ENCODE measurements around the gene ZNF845. TPM values are rescaled to one million over a fixed set of nuclear protein-coding genes. Genes with fewer than 3 reads are reported as not detected.
"Not testable (repeated sequence)": the region's sequence is repeated elsewhere in the genome, so short reads cannot be mapped to it uniquely, and the experiment has no call there.

ZNF845 gene
- total RNA-seq = 1 to 10 TPM; 3.4 to 6.9 (median 5.2) TPM

DNA sequence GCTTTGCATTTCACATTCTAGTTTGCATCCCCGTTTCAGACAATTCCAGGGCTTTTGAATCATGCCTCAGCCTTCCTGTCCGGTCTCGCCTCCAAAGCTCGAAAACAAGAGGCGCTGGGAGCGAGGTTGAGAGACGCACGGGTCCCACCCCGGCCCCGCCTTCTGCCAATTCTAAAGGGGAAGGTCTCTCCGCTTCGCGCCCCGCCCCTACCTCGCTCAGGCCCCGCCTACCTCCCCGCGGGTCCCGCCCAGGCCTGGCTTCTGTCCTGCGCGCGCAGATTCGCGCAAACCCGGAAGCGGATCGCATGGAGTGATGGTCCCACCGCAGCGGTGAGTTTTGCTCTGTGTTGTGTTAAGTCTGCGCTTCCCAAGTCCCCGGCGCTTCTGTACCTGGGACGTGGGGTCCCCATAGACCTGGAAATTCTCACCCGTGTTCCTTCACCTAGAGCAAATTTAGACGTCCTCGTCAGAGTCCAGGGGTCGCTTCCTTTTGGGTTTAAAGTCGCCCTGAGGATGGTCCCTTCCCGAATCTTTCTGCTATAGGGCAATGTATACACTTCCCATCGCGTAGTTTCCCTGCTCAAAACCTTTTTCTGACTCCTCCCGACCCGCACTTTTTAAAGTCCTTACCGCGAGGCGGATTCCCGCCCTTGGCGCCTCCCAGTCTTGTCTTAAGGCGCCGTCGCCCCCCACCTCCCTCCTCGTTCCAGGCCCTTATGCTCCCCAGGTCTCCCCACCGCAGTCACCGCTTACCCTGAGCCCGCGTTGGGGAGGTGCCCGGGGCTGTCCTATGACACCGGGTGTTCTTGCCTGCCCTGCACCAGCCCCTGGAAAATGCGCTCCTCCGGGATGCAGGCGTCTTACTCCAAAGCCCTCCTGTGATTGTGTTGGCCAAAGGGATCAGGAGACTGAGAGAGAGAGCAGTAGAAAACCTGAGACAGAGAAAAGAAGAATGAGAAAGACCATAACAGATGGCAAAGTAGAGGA is at the start of gene ZNF845:
ZNF845 (plus strand) TSS at position 287 of the 987 bp plus-strand sequence. CDS start 7,559 bp downstream, outside the sequence.
- in situ Hi-C loops (cut with MboI; ENCODE audit: low pct_unique_long_range_greater_than_20kb in 2 of 9, low sequenced_read_pairs in 9 of 9, unreplicated experiment in 9 of 9) = no loop called here
- whole genome bisulfite sequencing, 10 experiments = 0 to 25% (median 0%) methylated on average over 1 to 22 of the region's 61 CpGs; no CpG with 5 or more reads in 1 of the 10 experiments

DNA sequence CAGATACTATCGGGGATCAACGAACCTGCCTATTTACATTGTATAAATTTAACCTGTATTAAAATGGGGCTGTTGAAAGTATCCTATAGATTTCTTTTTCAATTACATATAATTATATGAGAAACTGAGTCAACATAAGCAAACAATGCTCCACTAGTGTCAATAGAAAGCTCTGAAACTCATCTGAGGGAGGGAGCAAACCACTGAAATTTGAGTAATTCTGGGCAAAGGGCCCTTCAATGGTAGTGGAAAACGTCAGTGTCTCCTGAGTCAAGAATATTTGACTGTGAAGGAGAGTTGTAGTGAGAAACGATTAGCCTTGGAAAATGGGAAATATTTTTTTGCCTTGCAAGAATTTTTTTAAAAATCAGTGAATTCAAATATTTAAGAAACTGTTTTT is 48.5 kb upstream of the ZNF845 start:
- Histone ChIP-seq H3K27ac (no peak overlapping the region), H3K4me3 (no peak overlapping the region), H3K4me1 (replicated peaks in 1 of 2) (no peaks in the 10 kb centered on the region)
- ATAC-seq (replicated peaks in 6 of 8) = no peak
- WGBS, 10 experiments = 0 to 86% (median 72%) methylated on average over 1 to 4 of the region's 4 CpGs; no CpG with 5 or more reads in 1 of the 10 experiments
- in situ Hi-C loops (cut with MboI; ENCODE audit: low pct_unique_long_range_greater_than_20kb in 2 of 9, low sequenced_read_pairs in 9 of 9, unreplicated experiment in 9 of 9) = no loop called here

More for the DNA sequence above, at the start of gene ZNF845:
- Histone ChIP-seq H3K4me1 (replicated peaks in 1 of 2) (peaks cover 2 to 5% of the 10 kb centered on the region in 2 donors), H3K27ac (peak within 1 kb of the TSS; percentile 59 to 83), H3K4me3 (peak within 1 kb of the TSS; percentile 59 to 82 (median 71))
- ATAC-seq (replicated peaks in 6 of 8) = peak; percentile 94 to 98 (median 95)

DNA sequence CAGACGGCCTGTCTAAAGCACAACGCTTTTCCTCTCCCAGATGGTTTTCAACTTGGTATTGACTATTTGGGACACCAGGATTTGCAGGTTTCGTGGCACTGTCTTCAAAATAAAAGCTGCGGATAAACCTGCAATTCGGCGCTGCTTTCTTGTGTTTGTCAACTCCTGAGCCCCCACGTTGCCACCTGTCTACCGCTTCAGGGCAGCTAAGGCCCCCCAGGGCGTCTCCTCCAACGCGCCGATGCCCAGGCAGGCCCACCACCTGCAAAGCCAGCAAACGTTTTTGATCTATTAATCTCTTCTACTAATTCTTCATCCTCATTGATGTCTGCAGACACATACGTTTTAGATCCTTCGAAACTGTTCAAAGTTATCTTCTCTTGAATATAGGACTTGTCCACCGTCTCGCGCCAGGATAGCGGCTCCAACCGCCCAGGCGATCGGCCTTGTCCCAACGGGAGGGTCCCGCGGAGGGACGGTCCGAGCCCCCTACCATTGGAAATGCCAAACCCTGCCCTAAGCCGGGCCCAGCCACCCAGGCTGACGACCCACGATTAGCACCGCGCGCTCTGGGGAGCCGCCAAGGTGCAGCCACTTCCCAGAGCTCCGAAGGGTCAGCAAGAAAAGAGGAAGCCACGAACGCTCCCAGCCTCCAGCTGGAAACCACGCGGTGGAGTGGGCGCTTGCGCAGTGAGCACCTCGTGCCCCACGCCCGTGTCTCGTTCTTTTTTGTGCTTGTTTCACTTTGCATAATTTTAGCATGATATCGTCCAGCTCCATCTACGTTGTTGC is 42.6 kb upstream of the ZNF845 start:
- Histone ChIP-seq H3K4me3 (no peak overlapping the region), H3K4me1 (replicated peaks in 1 of 2) (no peaks in the 10 kb centered on the region), H3K27ac (no peak overlapping the region)
- ATAC-seq (replicated peaks in 6 of 8) = no peak
- in situ Hi-C loops (cut with MboI; ENCODE audit: low pct_unique_long_range_greater_than_20kb in 2 of 9, low sequenced_read_pairs in 9 of 9, unreplicated experiment in 9 of 9) = no loop called here
- 40 to 90% (median 82%) methylated on average over 2 to 28 of the region's 47 CpGs for WGBS, 10 experiments

DNA sequence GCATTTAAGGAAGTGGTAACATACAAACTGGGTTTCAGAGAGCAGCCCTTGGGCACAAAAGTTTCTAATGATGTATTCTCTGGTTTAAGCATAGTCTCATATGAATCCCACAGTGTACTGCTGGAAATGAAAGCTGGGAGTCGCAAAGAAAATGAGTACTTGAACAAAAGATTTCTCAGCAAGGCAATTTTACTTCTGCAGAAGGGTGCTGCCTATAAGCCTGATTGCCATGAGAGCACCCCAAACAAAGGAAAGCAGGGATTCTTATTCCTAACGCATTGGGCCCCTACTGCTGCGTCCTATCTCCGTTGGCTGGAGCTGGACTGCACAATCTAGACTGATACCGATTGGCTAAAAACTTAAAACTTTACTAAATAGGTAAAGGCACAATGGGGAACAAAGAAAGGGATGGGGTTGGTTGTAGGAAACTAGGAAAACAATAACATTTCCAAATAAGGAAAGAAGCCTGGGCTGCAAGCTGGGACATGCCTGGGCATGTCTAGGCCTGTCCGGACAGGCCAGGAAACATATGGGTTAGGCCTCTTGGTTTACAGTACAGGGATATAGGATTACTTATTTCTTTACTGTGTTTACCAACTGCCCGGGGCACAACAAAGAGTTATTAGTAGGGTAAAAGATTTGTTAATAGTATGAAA is 38.6 kb upstream of the ZNF845 start:
- H3K27ac ChIP-seq = peak overlapping the region in 1 of 2 donors; percentile 44
- H3K4me3 ChIP-seq = no peak overlapping the region
- in situ Hi-C loops (cut with MboI; ENCODE audit: low pct_unique_long_range_greater_than_20kb in 2 of 9, low sequenced_read_pairs in 9 of 9, unreplicated experiment in 9 of 9) = no loop called here
- peak in 1 of 8 experiments; percentile 38 for ATAC-seq (replicated peaks in 6 of 8)
- H3K4me1 ChIP-seq (replicated peaks in 1 of 2) = no peaks in the 10 kb centered on the region
- WGBS, 10 experiments = 0 to 93% (median 68%) methylated on average over 2 to 7 of the region's 7 CpGs

DNA sequence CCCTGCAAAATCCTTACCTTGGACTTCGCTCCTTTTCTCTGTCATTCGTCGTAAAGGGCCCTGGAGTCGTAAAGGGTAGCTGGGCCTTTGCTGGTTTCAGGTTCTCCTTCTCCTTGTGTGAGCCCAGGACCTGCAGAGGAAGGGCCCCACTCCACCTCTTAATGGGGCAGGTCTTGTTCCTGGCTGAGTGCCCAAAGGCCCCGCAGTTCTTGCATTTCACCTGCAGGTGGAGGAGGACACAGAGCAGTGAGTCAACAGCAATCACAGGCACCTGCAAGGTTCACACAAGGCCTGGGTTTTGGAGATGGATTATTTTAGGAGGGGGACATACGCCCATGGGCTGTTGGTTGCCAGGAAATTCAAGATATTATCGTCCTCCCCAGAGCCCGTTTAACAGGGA is 32.2 kb upstream of the ZNF845 start:
- ATAC-seq (replicated peaks in 6 of 8); in situ Hi-C loops (cut with MboI; ENCODE audit: low pct_unique_long_range_greater_than_20kb in 2 of 9, low sequenced_read_pairs in 9 of 9, unreplicated experiment in 9 of 9); H3K4me1 ChIP-seq (replicated peaks in 1 of 2); H3K27ac ChIP-seq; H3K4me3 ChIP-seq: not testable (repeated sequence)
- WGBS, 10 experiments = no CpG with 5 or more reads among the region's 8 CpGs

DNA sequence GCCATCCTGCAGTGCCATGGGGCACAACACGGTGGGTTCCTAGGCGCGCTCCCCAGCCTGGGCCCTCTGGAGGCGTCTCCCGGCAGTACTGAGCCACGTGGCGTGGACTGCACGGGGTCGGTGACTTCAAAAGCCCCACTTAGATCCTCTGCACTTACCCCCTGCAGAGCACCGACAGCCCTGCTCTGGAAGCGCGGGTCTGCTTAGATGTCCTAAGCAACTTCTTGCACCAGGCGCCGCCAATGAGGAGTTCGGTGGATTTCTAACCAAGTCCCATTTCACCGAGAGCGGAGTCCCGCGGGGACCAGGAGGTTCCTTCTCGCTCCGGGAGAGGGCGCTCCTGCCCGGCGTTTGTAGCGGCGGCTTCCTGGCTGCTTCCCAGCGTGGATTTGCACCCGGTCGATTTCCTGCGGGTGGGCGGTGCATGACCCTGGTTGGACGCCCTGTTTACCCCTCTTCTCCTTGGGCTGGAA is 25.2 kb upstream of the ZNF845 start:
- in situ Hi-C loops (cut with MboI; ENCODE audit: low pct_unique_long_range_greater_than_20kb in 2 of 9, low sequenced_read_pairs in 9 of 9, unreplicated experiment in 9 of 9) = no loop called here
- 4 to 89% (median 40%) methylated on average over 1 to 18 of the region's 32 CpGs; no CpG with 5 or more reads in 4 of the 10 experiments for WGBS, 10 experiments
- Histone ChIP-seq H3K4me3 (no peak overlapping the region), H3K27ac (no peak overlapping the region), H3K4me1 (replicated peaks in 1 of 2) (no peaks in the 10 kb centered on the region)
- ATAC-seq (replicated peaks in 6 of 8) = peak in 3 of 8 experiments; percentile 39 to 86 (median 75)

DNA sequence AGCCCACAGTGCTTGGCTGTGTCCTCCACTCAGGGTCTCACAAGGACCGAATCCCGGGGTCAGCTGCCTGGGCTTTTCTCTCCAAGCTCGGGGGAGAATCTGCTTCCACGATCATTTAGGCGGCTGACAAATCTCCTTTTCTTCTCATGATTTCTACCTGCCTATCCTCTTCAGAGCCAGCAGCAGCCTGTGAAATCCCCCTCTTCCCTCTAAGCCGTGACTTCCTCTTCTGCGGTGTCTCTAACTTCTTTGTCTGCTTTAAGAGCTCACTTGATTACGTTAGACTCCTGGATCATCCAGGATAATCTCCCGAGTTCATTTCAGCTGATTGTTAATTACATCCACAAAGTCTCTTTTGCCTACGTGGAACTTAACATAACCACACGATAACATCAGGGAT is 22.5 kb upstream of the ZNF845 start:
- in situ Hi-C loops (cut with MboI; ENCODE audit: low pct_unique_long_range_greater_than_20kb in 2 of 9, low sequenced_read_pairs in 9 of 9, unreplicated experiment in 9 of 9) = no loop called here
- 7 to 86% (median 50%) methylated on average over 2 to 10 of the region's 11 CpGs; no CpG with 5 or more reads in 1 of the 10 experiments for WGBS, 10 experiments
- H3K4me1 ChIP-seq (replicated peaks in 1 of 2) = no peaks in the 10 kb centered on the region
- H3K4me3 ChIP-seq = no peak overlapping the region
- no peak overlapping the region for H3K27ac ChIP-seq
- ATAC-seq (replicated peaks in 6 of 8) = no peak

DNA sequence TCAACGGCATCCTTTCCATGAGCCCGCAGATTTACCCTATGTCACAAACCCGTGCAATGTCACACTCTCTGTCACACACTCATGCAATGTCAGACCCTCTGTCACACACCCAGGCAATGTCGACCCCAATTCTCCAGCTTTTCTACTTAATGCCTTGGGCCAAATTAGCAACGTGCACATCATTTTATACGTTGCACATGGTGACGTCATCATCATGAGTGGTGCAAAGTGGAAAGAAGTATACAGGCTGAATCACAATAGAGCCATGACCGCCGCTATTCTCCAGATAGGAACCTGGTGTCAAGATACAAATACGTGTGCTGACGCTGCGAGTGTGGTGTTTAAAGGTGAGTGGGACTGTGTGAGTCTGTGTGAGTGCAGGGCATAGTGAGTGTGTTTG is 21.7 kb upstream of the ZNF845 start:
- WGBS, 10 experiments = 27 to 100% (median 60%) methylated on average over 1 to 11 of the region's 12 CpGs; no CpG with 5 or more reads in 3 of the 10 experiments
- H3K4me3 ChIP-seq = no peak overlapping the region
- H3K27ac ChIP-seq = no peak overlapping the region
- in situ Hi-C loops (cut with MboI; ENCODE audit: low pct_unique_long_range_greater_than_20kb in 2 of 9, low sequenced_read_pairs in 9 of 9, unreplicated experiment in 9 of 9) = no loop called here
- ATAC-seq (replicated peaks in 6 of 8) = peak in 1 of 8 experiments; percentile 28
- H3K4me1 ChIP-seq (replicated peaks in 1 of 2) = no peaks in the 10 kb centered on the region

DNA sequence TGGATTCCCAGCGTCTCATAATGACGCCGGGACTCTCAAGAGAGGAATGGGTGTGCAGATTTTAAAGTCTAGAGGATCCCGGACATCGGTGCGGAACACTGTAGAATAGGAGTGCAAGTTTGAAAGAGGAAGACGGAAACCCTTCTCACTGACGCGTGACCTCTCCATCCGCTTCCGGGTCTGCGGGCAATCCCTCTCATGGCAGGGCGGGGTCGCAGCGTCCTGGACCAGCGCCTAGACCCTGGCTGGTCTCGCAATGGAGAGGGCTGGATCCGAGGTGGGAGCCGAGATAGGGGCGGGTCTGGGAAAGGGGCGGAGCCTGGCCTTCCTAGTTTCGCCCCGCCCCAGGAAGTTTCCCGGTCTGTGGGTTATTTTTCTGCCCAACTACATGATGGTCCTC is 4.6 kb upstream of the ZNF845 start:
- Histone ChIP-seq H3K4me1 (replicated peaks in 1 of 2) (no peaks in the 10 kb centered on the region), H3K27ac (no peak overlapping the region), H3K4me3 (no peak overlapping the region)
- ATAC-seq (replicated peaks in 6 of 8) = no peak
- WGBS, 10 experiments = 9 to 96% (median 83%) methylated on average over 2 to 18 of the region's 24 CpGs; no CpG with 5 or more reads in 1 of the 10 experiments
- in situ Hi-C loops (cut with MboI; ENCODE audit: low pct_unique_long_range_greater_than_20kb in 2 of 9, low sequenced_read_pairs in 9 of 9, unreplicated experiment in 9 of 9) = no loop called here

DNA sequence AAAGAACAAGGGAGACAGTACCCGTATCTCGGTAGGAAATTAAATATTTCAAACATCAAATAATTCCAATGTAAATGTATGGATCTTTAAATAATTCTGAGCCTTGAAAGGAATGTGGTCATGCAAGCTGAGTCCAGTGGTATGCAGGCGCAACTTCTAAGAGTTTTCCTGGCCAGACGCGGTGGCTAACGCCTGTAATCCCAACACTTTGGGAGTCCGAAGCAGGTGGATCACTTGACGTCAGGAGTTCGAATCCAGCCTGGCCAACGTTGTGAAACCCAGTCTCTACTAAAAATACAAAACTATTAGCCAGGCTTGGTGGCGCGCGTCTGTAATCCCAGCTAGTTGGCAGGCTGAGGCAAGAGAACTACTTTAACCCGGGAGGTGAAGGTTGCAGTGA is 1.1 kb upstream of the ZNF845 start:
- Histone ChIP-seq H3K27ac (no peak overlapping the region), H3K4me1 (replicated peaks in 1 of 2) (peaks cover 2 to 5% of the 10 kb centered on the region in 2 donors), H3K4me3 (no peak overlapping the region)
- ATAC-seq (replicated peaks in 6 of 8) = no peak
- in situ Hi-C loops (cut with MboI; ENCODE audit: low pct_unique_long_range_greater_than_20kb in 2 of 9, low sequenced_read_pairs in 9 of 9, unreplicated experiment in 9 of 9) = no loop called here
- 4 to 97% (median 91%) methylated on average over 2 to 14 of the region's 14 CpGs for WGBS, 10 experiments

DNA sequence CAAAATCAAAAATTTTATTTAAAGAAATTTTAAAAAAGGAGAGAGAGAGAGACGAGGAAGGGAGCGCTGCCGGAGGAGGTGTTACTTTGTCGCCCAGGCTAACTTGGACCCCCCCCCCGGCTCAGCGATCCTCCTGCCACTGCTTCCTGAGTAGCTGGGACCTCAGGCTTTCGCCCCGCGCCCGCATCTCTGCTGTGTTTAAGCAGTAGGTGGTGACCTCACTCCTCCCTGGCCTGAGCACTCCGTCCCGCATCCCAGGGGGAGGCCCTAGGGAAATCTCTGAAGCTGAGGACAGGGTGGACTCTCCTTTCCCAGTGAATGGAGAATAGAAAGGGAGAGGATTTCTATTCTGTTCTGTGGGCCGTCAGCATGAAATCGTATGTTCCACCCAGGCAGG is 485 bp upstream of the ZNF845 start:
- peak; percentile 47 to 83 (median 80) for ATAC-seq (replicated peaks in 6 of 8)
- WGBS, 10 experiments = 0 to 21% (median 3%) methylated on average over 3 to 12 of the region's 14 CpGs; no CpG with 5 or more reads in 2 of the 10 experiments
- Histone ChIP-seq H3K4me1 (replicated peaks in 1 of 2) (peaks cover 2 to 5% of the 10 kb centered on the region in 2 donors), H3K27ac (peak overlapping the region; percentile 59 to 83), H3K4me3 (peak overlapping the region; percentile 59 to 82 (median 71))
- in situ Hi-C loops (cut with MboI; ENCODE audit: low pct_unique_long_range_greater_than_20kb in 2 of 9, low sequenced_read_pairs in 9 of 9, unreplicated experiment in 9 of 9) = no loop called here

DNA sequence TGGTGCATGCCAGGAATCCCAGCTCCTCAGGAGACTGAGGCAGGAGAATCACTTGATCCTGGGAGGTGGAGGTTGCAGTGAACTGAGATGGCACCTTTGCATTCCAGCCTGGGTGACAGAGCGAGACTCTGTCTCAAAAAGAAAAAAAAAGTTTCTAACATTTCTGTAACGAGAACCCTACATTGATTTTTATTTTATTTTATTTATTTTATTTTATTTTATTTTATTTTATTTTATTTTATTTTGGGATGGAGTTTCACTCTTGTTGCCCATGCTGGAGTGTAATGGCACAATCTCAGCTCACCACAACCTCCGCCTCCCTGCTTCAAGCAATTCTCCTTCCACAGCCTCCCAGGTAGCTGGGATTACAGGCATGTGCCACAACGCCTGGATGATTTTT is 10.9 kb downstream of the ZNF845 start:
- H3K4me3 ChIP-seq; ATAC-seq (replicated peaks in 6 of 8); H3K4me1 ChIP-seq (replicated peaks in 1 of 2); in situ Hi-C loops (cut with MboI; ENCODE audit: low pct_unique_long_range_greater_than_20kb in 2 of 9, low sequenced_read_pairs in 9 of 9, unreplicated experiment in 9 of 9); H3K27ac ChIP-seq: not testable (repeated sequence)
- WGBS, 10 experiments = 84 to 100% (median 99%) methylated on average over 1 to 4 of the region's 4 CpGs

All from motor neuron (in vitro differentiated cells).